Measurements from ENCODE around the gene KYAT1. TPM values are rescaled to one million over a fixed set of nuclear protein-coding genes. Genes with fewer than 3 reads are reported as not detected.
A peak's percentile ranks its signal among the peaks of the same experiment; 100 is the strongest.

The KYAT1 gene
- total and polyA plus RNA-seq, 12 donors: 8.9 to 20.3 (median 11.1) TPM

GRCh38 chr9:128820665-128821583 lies 60.8 kb downstream of the KYAT1 start:
- peak overlapping the region in 2 of 10 donors; percentile 14 to 43 for H3K27ac ChIP-seq

GRCh38 chr9:128819716-128820664 lies 61.8 kb downstream of the KYAT1 start:
- 39 to 44% methylated on average over 18 of the region's 18 CpGs for WGBS, 2 donors
- Histone ChIP-seq H3K9me3 (no peaks in the 10 kb centered on the region), H3K27me3 (no peaks in the 10 kb centered on the region), H3K27ac (peak overlapping the region in 6 of 10 donors; percentile 14 to 94 (median 32)), H3K36me3 (peaks cover 0 to 41% (median 10%) of the 10 kb centered on the region in 9 donors), H3K4me3 (peak overlapping the region in 7 of 10 donors; percentile 60 to 83 (median 71)), H3K4me1 (peaks cover 6 to 22% (median 16%) of the 10 kb centered on the region in 9 donors)
- intact Hi-C loops (cut with DNase I): loop anchor here in 1 of 10 donors (2.0 kb wide), 1 partner anchor 33 kb away; the partner anchor contains the start of gene TBC1D13
- ATAC-seq (peak in 7 of 8 donors; percentile 21 to 62 (median 54)), DNase-seq (peak; percentile 45 to 72)
- TF ChIP-seq CTCF (IDR thresholded peaks at IDR 0.05): no peak

More at GRCh38 chr9:128820665-128821583, 60.8 kb downstream of the KYAT1 start:
- no peak for DNase-seq
- intact Hi-C loops (cut with DNase I): no loop called here
- peaks cover 6 to 22% (median 16%) of the 10 kb centered on the region in 9 donors for H3K4me1 ChIP-seq
- no peak for TF ChIP-seq CTCF (IDR thresholded peaks at IDR 0.05)
- no peak for ATAC-seq
- WGBS, 2 donors: 87 to 88% methylated on average over 24 of the region's 24 CpGs
- H3K4me3 ChIP-seq: no peak overlapping the region
- H3K27me3 ChIP-seq: no peaks in the 10 kb centered on the region
- H3K36me3 ChIP-seq: peaks cover 0 to 51% (median 19%) of the 10 kb centered on the region in 9 donors
- no peaks in the 10 kb centered on the region for H3K9me3 ChIP-seq

- intact Hi-C loops (cut with DNase I): loop anchor here in 1 of 10 donors (2.0 kb wide), 1 partner anchor 32 kb away; the partner anchor contains the start of gene TBC1D13
- Histone ChIP-seq H3K36me3 (peaks cover 0 to 32% (median 10%) of the 10 kb centered on the region in 9 donors), H3K27me3 (no peaks in the 10 kb centered on the region), H3K4me1 (peaks cover 6 to 22% (median 16%) of the 10 kb centered on the region in 9 donors), H3K27ac (peak overlapping the region; percentile 85 to 96 (median 92)), H3K9me3 (no peaks in the 10 kb centered on the region), H3K4me3 (peak overlapping the region; percentile 60 to 83 (median 70))
- DNase-seq: peak in 1 of 2 donors; percentile 49
- TF ChIP-seq CTCF (IDR thresholded peaks at IDR 0.05): no peak
- WGBS, 2 donors: 3 to 5% methylated on average over 90 of the region's 90 CpGs
- peak in 3 of 8 donors; percentile 1 to 6 (median 3) for ATAC-seq
Measured at GRCh38 chr9:128818839-128819715, 62.7 kb downstream of the KYAT1 start.
